GM12872 (cell line): Measurements from ENCODE around the gene GRM1.

ENCODE experiments used
- TF ChIP-seq, protein P1 (sequence below): IDR thresholded peaks from 3 replicates; pipeline ENCODE4 v1.5.1; 2011; ENCODE audit warnings: low read depth, mild to moderate bottlenecking, low read length, moderate library complexity; ENCODE audit not compliant: insufficient read depth

The GRM1 gene

GRCh38 chr6:146065690-146066089 is 36.8 kb downstream of the GRM1 start:
- TF ChIP-seq, protein P1, sequence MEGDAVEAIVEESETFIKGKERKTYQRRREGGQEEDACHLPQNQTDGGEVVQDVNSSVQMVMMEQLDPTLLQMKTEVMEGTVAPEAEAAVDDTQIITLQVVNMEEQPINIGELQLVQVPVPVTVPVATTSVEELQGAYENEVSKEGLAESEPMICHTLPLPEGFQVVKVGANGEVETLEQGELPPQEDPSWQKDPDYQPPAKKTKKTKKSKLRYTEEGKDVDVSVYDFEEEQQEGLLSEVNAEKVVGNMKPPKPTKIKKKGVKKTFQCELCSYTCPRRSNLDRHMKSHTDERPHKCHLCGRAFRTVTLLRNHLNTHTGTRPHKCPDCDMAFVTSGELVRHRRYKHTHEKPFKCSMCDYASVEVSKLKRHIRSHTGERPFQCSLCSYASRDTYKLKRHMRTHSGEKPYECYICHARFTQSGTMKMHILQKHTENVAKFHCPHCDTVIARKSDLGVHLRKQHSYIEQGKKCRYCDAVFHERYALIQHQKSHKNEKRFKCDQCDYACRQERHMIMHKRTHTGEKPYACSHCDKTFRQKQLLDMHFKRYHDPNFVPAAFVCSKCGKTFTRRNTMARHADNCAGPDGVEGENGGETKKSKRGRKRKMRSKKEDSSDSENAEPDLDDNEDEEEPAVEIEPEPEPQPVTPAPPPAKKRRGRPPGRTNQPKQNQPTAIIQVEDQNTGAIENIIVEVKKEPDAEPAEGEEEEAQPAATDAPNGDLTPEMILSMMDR: no peak

DNA sequence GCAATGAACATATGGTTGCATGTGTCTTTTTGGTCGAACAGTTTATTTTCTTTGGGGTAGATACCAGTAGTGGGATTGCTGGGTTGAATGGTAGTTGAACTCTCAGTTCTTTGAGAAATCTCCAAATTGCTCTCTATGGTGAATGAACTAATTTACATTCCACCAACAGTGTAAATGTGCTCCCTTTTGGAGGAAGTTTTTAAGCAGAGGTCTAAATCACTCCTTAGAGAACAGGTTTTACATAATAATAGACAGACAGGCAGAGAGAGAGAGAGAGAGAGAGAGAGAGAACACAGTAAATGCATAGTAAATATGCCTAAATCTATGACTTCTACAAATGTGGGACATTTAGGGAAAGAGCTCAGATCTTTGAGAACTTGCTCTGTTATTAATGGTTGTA is 37.6 kb downstream of the GRM1 start:
- TF ChIP-seq, protein P1: no peak

DNA sequence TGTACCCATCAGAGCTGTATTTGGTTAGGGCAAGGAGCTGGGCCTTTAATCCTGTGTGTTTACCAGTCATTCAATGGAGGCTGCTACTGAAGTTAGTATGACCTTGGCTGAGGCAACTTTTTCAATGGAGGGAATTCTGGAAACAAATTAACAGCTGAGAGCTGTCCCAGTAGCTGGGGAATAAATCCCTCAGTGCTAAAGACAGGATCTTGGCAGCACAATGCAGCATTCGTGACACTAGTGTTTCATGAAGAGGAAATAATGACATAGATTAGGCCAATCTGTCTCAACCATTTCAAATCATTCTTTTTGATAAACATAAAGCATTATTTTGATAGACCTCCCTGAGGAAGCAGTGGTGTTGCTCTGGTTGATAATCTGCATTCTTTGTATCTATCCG is 42.9 kb downstream of the GRM1 start:
- TF ChIP-seq, protein P1: no peak

DNA sequence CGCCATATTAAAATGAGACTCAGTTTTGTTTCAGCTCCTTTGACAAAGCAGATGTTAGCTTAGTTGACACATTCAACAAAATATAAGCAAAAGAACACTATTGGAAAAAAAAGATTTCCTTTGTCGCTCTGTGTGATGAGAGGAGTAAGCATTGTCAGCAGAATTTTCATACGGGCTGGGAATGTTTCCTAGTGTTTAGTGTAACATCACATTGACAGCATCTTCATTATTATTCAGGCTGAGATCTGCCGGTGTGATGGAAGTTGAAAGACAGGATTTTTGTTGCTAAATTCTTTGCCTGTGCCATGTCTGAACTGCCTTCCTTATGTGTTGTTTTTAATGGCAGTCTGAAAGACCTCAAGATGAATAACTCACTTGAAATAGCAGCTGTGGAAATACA is 49.1 kb downstream of the GRM1 start:
- TF ChIP-seq, protein P1: no peak

GRCh38 chr6:146087386-146087785 is 58.5 kb downstream of the GRM1 start:
- TF ChIP-seq, protein P1: no peak

GRCh38 chr6:146090474-146090873 is 61.6 kb downstream of the GRM1 start:
- TF ChIP-seq, protein P1: no peak

- TF ChIP-seq, protein P1: no peak
Measured at GRCh38 chr6:146092961-146093686, 64.3 kb downstream of the GRM1 start.
